GM15510 (cell line): ENCODE results near the gene COX19.

Experiments
- POLR2A ChIP-seq: IDR thresholded peaks from 3 replicates; pipeline ENCODE4 v1.6.1; 2011; ENCODE audit warnings: borderline replicate concordance; ENCODE audit not compliant: insufficient read length; ENCODE audit errors: extremely low read depth

COX19 gene

DNA sequence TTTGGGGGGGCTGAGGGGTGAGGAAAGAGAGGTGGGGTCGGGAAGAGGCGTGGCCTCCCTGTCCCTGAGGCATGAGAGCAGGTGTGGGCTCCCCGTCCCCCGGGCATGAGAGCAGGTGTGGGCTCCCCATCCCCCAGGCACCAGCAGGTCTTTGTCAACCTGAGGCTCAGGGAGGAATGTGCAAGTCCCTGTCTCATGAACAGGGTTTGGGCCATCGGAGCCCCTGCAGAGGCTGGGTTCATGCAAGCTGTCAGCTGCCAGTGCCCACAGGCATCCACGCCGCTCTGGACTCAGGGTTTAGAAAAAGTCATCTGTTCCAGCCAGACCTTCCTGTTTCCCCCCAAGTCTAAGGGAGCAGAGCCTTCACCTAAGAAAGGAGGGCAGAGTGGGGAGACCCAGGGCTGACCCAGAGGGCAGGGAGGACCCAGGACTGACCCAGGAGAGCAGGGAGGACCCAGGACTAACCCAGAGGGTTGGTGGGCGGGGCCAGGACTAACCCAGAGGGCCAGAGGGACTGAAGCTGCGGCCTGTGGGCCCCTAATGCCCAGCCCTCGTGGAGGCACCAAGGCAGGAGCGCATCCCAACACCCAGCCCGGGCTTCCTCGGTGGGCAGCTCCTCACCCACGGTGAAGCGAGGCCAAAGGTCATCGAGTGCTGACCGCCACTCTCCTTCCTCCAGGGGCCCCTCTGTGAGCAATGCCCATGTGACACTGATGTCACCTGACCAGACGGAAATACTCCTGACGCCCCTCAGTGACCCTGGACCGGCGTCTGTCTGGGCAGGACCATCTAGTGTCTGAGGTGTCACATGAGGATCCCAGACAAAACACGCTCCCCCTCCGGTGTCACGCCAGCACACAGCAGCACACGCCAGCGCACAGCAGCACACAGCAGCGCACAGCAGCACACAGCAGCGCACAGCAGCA, 40.1 kb upstream of the COX19 start:
- no peak for TF ChIP-seq POLR2A

DNA sequence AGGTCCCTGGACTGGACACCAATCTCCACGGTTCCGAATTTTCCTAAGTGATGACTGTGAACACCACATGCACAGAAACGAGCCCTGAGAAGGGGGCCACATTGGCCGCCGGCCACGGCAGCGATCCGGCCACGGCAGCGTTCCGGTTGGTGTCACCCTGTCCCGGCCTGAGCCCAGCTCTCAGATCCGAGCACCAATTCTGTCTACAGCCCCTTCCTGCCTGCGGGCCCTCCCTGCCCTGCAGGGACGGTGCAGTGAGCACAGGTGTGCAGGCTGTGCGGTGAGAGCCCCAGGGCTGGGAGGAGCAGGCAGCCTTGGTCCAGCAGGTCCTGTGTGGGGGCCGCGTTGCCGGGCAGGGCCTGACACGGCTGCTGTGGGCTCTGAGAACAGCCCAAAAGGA, 39.3 kb upstream of the COX19 start:
- TF ChIP-seq POLR2A, result no peak

- no peak for TF ChIP-seq POLR2A
These were observed 38.2 kb upstream of the COX19 start for GRCh38 chr7:1013581-1013980.

DNA sequence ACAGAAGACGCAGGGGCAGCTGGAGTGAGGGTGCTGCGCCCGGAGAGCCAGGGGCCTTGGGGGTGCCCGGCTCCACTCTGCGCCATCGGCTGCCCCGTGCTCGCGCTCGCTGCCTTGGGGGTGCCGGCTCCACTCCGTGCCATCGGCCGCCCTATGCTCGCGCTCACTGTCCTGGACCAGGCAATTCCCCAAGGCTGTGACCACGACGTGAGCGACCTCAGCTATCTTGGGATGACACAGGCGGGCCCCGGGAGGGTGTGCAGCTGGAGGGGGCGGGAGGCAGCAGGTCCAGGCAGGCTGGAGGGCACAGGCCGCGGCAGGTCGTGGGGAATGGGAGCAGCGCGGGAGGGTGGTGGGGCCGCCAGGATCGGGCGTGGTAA, 37.4 kb upstream of the COX19 start:
- TF ChIP-seq POLR2A, result no peak

GRCh38 chr7:1012004-1012715, 36.8 kb upstream of the COX19 start:
- TF ChIP-seq POLR2A, result no peak

GRCh38 chr7:1011297-1012003, 36.1 kb upstream of the COX19 start:
- TF ChIP-seq POLR2A, result no peak

DNA sequence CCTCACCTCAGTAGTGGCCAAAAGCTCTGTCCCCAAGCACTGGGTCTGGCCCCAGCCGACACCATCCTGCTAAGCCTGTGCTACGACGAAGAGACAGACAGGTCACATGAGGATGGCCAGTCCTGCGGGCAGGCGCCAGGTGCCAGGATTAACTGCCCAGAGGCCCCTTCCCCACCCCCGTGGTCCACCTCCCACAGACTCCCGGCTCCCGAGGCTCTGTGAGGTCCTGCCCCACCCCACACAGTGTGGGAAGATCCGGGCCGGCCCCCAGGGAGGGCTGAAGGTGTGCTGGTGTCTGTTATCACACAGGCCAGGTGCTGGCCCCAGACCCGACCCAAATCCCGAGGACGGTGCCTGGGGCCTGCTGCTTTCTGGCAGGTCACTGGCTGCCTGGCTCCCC, 34.9 kb upstream of the COX19 start:
- no peak for TF ChIP-seq POLR2A

GRCh38 chr7:1009747-1010146, 34.4 kb upstream of the COX19 start:
- no peak for TF ChIP-seq POLR2A

DNA sequence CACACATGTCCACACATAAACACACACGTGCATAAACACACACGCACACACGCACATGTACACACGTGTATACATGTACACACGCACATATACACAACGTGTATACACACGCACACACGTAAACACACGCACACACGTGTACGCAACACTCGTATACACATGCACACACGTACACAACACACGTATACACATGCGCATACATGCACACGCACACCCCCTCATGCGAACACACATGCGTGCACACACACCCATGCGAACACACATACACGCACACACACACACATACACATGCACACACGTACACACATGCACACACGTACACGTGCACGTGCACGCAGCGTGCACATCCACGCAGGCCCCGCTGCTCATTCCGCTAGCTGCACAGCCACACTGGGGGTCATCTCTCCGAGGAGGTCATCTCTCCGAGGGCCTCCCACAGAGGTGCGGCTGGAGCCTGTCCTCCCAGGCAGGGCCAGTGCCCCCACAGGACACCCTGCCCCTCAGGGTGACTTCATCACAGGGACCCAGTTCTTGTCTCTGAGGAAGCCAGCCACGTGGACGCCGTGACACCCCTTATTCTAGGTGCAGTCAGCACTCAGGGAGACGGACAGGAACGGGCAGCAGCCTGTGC, 33.5 kb upstream of the COX19 start:
- no peak for TF ChIP-seq POLR2A

- TF ChIP-seq POLR2A, result no peak
These were observed 32.6 kb upstream of the COX19 start for GRCh38 chr7:1007901-1008300.

GRCh38 chr7:1005303-1005702, 30.0 kb upstream of the COX19 start:
- TF ChIP-seq POLR2A, result no peak

GRCh38 chr7:1004018-1004852, 28.9 kb upstream of the COX19 start:
- TF ChIP-seq POLR2A, result no peak

DNA sequence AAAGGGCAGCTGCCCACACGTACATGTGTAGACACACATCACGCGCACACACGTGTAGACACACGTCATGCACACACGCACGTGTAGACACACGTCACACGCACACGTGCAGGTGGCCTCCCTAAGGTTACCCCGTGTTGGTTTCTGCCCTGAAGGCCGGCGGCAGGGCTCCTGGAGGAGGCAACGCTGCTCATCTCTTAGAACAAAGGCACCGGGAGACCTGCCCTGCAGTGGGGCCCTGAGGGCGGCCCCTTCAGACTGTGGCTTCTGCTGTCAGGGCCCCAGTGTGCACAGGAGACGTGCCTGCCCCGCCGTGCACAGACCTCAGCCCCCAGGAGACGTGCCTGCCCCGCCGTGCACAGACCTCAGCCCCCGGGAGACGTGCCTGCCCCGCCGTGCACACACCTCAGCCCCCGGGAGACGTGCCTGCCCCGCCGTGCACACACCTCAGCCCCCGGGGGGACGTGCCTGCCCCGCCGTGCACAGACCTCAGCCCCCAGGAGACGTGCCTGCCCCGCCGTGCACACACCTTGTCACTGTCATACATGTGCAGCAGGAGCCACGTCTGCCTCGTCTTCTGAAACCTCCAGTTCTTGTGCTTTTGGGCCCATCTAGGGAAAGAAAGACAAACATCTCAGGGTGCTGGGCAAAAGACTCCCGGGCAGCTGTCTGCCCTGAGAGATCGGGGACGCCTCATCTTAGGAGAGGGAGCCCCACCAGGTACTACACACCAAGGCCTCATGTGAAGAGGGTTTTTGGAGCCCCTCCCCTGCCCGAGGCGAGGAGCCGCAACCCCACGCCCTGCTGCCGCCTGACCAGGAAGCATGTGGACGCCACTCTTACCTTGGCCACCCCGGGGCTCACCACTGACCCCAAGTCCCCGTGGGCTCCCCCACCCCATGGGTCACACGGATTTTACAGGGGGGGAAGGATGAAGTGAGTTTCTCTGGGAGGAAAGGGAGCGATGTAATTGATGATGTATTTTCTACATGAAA, 24.9 kb upstream of the COX19 start:
- no peak for TF ChIP-seq POLR2A
